WTC11 (cell line): Measurements from ENCODE around the gene ORC3. TPM values are rescaled to one million over a fixed set of nuclear protein-coding genes. Genes with fewer than 3 reads are reported as not detected.

ENCODE experiments used
- ATAC-seq: fragments of 200-7000 bp; cut with Tn5 transposase; 2 replicates; pipeline ENCODE4 v1.10.0; 2021; ENCODE audit warnings: mild to moderate bottlenecking, moderate library complexity
- CTCF ChIA-PET: fragments of 300-600 bp; sonication (Branson Sonifier 250); formaldehyde crosslinking; loops from one replicate; lab custom pipeline; 2021; ENCODE audit warnings: antibody characterized with exemption; lab: Charles Lee
- POLR2A ChIA-PET: fragments of 350-600 bp; sonication (Branson Sonifier 250); formaldehyde crosslinking; loops from one replicate; lab custom pipeline; 2021; ENCODE audit warnings: antibody characterized with exemption; lab: Charles Lee
- DNase-seq: peaks from one replicate; pipeline ENCODE4 v3.0.0; 2021; ENCODE audit warnings: low spot score
- H3K27ac Mint-ChIP-seq: 2 replicates; pipeline ENCODE4 v1.8.0; 2021; ENCODE audit warnings: mixed read lengths
- H3K27me3 Mint-ChIP-seq: 2 replicates; pipeline ENCODE4 v1.8.0; 2021; ENCODE audit warnings: low read depth, mild to moderate bottlenecking, moderate library complexity, mixed read lengths
- H3K36me3 Mint-ChIP-seq: 2 replicates; pipeline ENCODE4 v1.8.0; 2021; ENCODE audit warnings: mixed read lengths
- H3K4me1 Mint-ChIP-seq: 2 replicates; pipeline ENCODE4 v1.8.0; 2022; ENCODE audit warnings: mixed read lengths
- H3K4me3 Mint-ChIP-seq: 2 replicates; pipeline ENCODE4 v1.8.0; 2021; ENCODE audit warnings: mild to moderate bottlenecking, moderate library complexity, mixed read lengths
- H3K9me3 Mint-ChIP-seq: 2 replicates; pipeline ENCODE4 v1.8.0; 2021; ENCODE audit warnings: mixed read lengths
- AFF4 ChIP-seq: sonication (generic); formaldehyde crosslinking; IDR thresholded peaks from 2 replicates; pipeline ENCODE4 v1.8.1; 2023; ENCODE audit warnings: mild to moderate bottlenecking, missing genetic modification reagents, borderline replicate concordance
- JAZF1 ChIP-seq: fragments of 250-450 bp; sonication (Bioruptor Pico); IDR thresholded peaks from 2 replicates; pipeline ENCODE4 v1.9.0; 2021; ENCODE audit warnings: moderate library complexity, mild to moderate bottlenecking, inconsistent platforms
- MYBL2 ChIP-seq: sonication (generic); formaldehyde crosslinking; IDR thresholded peaks from 2 replicates; pipeline ENCODE4 v1.8.1; 2023; ENCODE audit warnings: mild to moderate bottlenecking, moderate library complexity, missing genetic modification reagents
- NR2C2 ChIP-seq: sonication (generic); formaldehyde crosslinking; IDR thresholded peaks from 2 replicates; pipeline ENCODE4 v1.8.0; 2022; ENCODE audit warnings: mild to moderate bottlenecking, missing genetic modification reagents
- SMAD3 ChIP-seq: sonication (generic); formaldehyde crosslinking; IDR thresholded peaks from 2 replicates; pipeline ENCODE4 v1.8.0; 2022; ENCODE audit warnings: missing genetic modification reagents, mild to moderate bottlenecking, borderline replicate concordance
- TCF7 ChIP-seq: sonication (generic); formaldehyde crosslinking; IDR thresholded peaks from 2 replicates; pipeline ENCODE4 v1.8.0; 2022; ENCODE audit warnings: mild to moderate bottlenecking, low read depth, missing genetic modification reagents, moderate library complexity
- TEAD4 ChIP-seq: sonication (generic); formaldehyde crosslinking; IDR thresholded peaks from 2 replicates; pipeline ENCODE4 v1.8.0; 2022; ENCODE audit warnings: mild to moderate bottlenecking, missing genetic modification reagents
- TP53 ChIP-seq: sonication (generic); formaldehyde crosslinking; IDR thresholded peaks from 2 replicates; pipeline ENCODE4 v1.8.1; 2023; ENCODE audit warnings: mild to moderate bottlenecking, missing genetic modification reagents
- ZNF281 ChIP-seq: sonication (generic); formaldehyde crosslinking; IDR thresholded peaks from 2 replicates; pipeline ENCODE4 v1.8.0; 2023; ENCODE audit warnings: mild to moderate bottlenecking, missing genetic modification reagents
- ZNF423 ChIP-seq: fragments of 250-450 bp; sonication (Bioruptor Pico); IDR thresholded peaks from 2 replicates; pipeline ENCODE4 v2.1.2; 2022; ENCODE audit warnings: mild to moderate bottlenecking, moderate library complexity
- ZNF671 ChIP-seq: fragments of 250-450 bp; sonication (Bioruptor Pico); IDR thresholded peaks from 2 replicates; pipeline ENCODE4 v1.8.0; 2021; ENCODE audit warnings: mild to moderate bottlenecking
- total RNA-seq: library from RNA; stranded (reverse); gene quantifications from 3 replicates; pipeline ENCODE4 v1.2.3, GENCODE V29; 2021
- TF ChIP-seq, protein P1 (sequence below): sonication (generic); formaldehyde crosslinking; IDR thresholded peaks from 2 replicates; pipeline ENCODE4 v1.8.0; 2023; ENCODE audit warnings: missing genetic modification reagents
- TF ChIP-seq, protein P2 (sequence below): fragments of 250-450 bp; sonication (Bioruptor Pico); IDR thresholded peaks from 2 replicates; pipeline ENCODE4 v1.9.0; 2021; ENCODE audit warnings: mild to moderate bottlenecking, borderline replicate concordance

The ORC3 gene
- total RNA-seq, 1 experiment from 2014 or later, result 50.7 TPM

GRCh38 chr6:87655824-87656223, 65.9 kb downstream of the ORC3 start:
- peaks cover 50% of the 10 kb centered on the region for H3K36me3 Mint-ChIP-seq
- no peak overlapping the region for H3K4me3 Mint-ChIP-seq
- H3K4me1 Mint-ChIP-seq, result peaks cover 32% of the 10 kb centered on the region
- no peak overlapping the region for H3K27ac Mint-ChIP-seq
- CTCF ChIA-PET, result no interaction called here
- TF ChIP-seq ZNF423 (CRISPR knock-in tag) (no peak), ZNF671 (no peak), MYBL2 (CRISPR knock-in tag) (no peak), SMAD3 (no peak), AFF4 (CRISPR knock-in tag) (no peak)
- TF ChIP-seq, all 79 proteins: peak for 0
- ATAC-seq, result no peak
- H3K27me3 Mint-ChIP-seq, result no peaks in the 10 kb centered on the region
- H3K9me3 Mint-ChIP-seq, result no peaks in the 10 kb centered on the region
- no peak for DNase-seq
- POLR2A ChIA-PET, result no interaction called here

DNA sequence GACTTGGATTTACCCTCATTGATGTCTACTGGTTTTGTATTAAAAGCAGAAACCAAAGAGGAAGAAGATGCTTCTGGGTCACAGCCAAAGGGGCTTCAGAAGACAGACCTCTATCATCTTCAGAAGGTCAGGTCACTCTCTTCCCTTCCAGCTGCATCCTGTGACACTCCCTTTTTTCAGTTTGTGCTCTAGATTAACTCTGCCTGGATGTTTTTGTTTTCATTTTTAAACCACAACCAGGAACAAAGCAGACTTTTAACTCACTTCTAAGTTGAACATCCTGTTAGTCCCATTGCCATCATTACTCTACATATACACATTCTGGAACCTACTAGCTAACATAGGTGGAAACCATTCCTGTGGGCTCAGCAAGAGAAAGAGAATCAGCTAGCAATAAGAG, 66.9 kb downstream of the ORC3 start:
- Mint-ChIP-seq H3K4me1 (peaks cover 27% of the 10 kb centered on the region), H3K27ac (no peak overlapping the region), H3K36me3 (peaks cover 56% of the 10 kb centered on the region), H3K27me3 (no peaks in the 10 kb centered on the region), H3K9me3 (no peaks in the 10 kb centered on the region), H3K4me3 (no peak overlapping the region)
- CTCF ChIA-PET, result no interaction called here
- POLR2A ChIA-PET, result no interaction called here
- TF ChIP-seq, protein P1, sequence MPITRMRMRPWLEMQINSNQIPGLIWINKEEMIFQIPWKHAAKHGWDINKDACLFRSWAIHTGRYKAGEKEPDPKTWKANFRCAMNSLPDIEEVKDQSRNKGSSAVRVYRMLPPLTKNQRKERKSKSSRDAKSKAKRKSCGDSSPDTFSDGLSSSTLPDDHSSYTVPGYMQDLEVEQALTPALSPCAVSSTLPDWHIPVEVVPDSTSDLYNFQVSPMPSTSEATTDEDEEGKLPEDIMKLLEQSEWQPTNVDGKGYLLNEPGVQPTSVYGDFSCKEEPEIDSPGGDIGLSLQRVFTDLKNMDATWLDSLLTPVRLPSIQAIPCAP (CRISPR knock-in tag), result no peak
- TF ChIP-seq, protein P2, sequence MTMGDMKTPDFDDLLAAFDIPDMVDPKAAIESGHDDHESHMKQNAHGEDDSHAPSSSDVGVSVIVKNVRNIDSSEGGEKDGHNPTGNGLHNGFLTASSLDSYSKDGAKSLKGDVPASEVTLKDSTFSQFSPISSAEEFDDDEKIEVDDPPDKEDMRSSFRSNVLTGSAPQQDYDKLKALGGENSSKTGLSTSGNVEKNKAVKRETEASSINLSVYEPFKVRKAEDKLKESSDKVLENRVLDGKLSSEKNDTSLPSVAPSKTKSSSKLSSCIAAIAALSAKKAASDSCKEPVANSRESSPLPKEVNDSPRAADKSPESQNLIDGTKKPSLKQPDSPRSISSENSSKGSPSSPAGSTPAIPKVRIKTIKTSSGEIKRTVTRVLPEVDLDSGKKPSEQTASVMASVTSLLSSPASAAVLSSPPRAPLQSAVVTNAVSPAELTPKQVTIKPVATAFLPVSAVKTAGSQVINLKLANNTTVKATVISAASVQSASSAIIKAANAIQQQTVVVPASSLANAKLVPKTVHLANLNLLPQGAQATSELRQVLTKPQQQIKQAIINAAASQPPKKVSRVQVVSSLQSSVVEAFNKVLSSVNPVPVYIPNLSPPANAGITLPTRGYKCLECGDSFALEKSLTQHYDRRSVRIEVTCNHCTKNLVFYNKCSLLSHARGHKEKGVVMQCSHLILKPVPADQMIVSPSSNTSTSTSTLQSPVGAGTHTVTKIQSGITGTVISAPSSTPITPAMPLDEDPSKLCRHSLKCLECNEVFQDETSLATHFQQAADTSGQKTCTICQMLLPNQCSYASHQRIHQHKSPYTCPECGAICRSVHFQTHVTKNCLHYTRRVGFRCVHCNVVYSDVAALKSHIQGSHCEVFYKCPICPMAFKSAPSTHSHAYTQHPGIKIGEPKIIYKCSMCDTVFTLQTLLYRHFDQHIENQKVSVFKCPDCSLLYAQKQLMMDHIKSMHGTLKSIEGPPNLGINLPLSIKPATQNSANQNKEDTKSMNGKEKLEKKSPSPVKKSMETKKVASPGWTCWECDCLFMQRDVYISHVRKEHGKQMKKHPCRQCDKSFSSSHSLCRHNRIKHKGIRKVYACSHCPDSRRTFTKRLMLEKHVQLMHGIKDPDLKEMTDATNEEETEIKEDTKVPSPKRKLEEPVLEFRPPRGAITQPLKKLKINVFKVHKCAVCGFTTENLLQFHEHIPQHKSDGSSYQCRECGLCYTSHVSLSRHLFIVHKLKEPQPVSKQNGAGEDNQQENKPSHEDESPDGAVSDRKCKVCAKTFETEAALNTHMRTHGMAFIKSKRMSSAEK (CRISPR knock-in tag), result no peak
- TF ChIP-seq ZNF281 (CRISPR knock-in tag) (no peak), TCF7 (no peak), JAZF1 (CRISPR knock-in tag) (no peak), TP53 (CRISPR knock-in tag) (no peak), TEAD4 (CRISPR knock-in tag) (no peak), NR2C2 (CRISPR knock-in tag) (no peak)
- no peak for ATAC-seq
- no peak for DNase-seq
